ENCODE data around the gene LMO7. TPM values are rescaled to one million over a fixed set of nuclear protein-coding genes. Genes with fewer than 3 reads are reported as not detected.

LMO7 gene
- total RNA-seq, 4 donors from 2014 or later: 7.3 to 11.9 (median 8.9) TPM

GRCh38 chr13:75902166-75903104, 266.3 kb downstream of the LMO7 start:
- TF ChIP-seq CTCF (IDR thresholded peaks at IDR 0.05; ENCODE audit: low read depth): no peak

GRCh38 chr13:75904012-75904411, 267.9 kb downstream of the LMO7 start:
- no peak for TF ChIP-seq CTCF (IDR thresholded peaks at IDR 0.05; ENCODE audit: low read depth)

GRCh38 chr13:75906315-75906714, 270.2 kb downstream of the LMO7 start:
- TF ChIP-seq CTCF (IDR thresholded peaks at IDR 0.05; ENCODE audit: low read depth): no peak

- no peak for TF ChIP-seq CTCF (IDR thresholded peaks at IDR 0.05; ENCODE audit: low read depth)
Observed at GRCh38 chr13:75907044-75907443, 270.9 kb downstream of the LMO7 start.

GRCh38 chr13:75908141-75908540, 272.0 kb downstream of the LMO7 start:
- no peak for TF ChIP-seq CTCF (IDR thresholded peaks at IDR 0.05; ENCODE audit: low read depth)

Other genes with a start within 250 kb of the LMO7 start
- 10 to 100 TPM; 38.2 to 56.9 (median 43.9) TPM for gene TBC1D4, start 154.2 kb upstream of the LMO7 start, total RNA-seq
- gene COMMD6, start 98.5 kb upstream of the LMO7 start, total RNA-seq: 100 to 1,000 TPM; 104 to 220 (median 111) TPM
- gene UCHL3, start 86.5 kb upstream of the LMO7 start, total RNA-seq: 10 to 100 TPM; 11.3 to 44.2 (median 25.6) TPM